Hippocampal formation (tissue), 2 donors: ENCODE measurements around the gene TSHZ2.

ENCODE experiments used
- DNase-seq, 2 donors: peaks; one replicate each; lab custom pipeline; 2025; lab: John Stamatoyannopoulos, UW

Gene TSHZ2

DNA sequence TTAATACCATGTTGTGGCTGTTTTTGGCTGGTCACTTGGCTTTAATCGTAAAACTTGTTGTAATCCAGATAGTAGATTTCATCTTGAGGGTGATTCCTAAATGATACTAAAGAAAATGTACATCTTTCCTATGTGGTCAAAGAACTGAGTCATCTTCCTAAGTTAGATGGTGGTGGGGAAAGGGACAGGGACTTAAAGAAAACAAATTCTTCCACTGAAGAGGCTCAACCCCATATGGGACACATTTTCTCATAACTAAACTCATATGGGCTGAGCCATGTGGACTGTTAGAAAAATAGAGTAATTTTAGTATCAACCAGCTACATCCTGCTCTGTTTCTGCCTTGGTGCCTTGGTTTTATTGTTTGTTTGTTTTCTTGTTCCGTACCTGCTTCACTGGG is 155.8 kb downstream of the TSHZ2 start:
- no peak for DNase-seq

GRCh38 chr20:53129563-53129962 is 157.4 kb downstream of the TSHZ2 start:
- DNase-seq: no peak

DNA sequence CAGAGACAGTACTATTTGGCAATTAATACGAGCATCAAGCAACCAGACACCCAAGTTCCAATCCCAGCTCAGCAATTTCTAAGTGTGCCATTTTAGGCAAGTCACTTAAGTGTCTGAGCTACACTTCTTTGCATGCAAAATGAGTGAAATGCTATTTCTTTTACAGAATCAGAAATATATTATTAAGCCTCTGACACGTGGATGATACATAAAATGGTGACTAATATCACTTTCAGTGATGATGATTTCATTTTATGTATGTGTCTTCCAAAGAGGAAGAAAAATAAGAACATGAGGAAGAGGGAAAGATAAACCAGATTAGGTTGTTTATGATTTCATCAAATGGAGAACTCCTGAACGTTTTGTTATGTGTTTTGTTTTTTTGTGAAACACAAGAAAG is 158.6 kb downstream of the TSHZ2 start:
- no peak for DNase-seq

DNA sequence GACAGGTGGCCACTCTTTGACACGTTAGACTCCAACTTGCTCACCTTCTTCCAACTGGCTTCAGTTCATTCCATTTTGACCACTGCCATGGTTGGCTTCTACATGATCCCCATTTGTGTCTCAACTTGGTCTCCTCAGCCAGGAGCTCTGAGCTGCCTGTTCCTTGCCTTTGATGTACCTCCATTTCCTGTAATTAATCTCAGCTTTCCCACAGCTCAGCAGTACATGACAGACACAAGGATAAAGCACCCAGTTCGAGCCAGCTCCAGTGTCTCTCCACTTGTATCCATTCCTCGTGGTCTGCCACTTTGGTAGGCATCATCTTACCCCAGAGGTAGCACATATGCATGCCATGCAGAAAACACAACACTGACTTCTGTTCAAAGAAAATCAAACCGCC is 161.0 kb downstream of the TSHZ2 start:
- no peak for DNase-seq

DNA sequence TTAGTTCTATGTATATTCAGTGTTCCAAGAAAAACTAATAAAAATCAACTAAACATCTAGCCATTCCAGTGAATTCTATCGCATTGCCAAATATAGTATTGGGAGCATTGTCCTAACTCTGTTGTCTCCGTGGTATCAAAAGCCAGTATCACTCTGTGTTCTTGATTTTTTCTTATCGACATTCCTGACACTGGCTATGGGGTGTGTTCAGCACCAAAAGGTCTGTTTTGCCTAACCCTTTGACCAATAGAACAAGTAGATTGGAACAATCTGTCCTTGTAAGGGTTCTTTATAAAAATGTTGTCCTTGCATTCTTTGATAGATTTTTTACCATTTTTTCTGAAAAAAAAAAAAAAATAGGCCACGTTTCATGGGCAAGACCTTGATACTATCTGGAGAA is 161.5 kb downstream of the TSHZ2 start:
- no peak for DNase-seq

DNA sequence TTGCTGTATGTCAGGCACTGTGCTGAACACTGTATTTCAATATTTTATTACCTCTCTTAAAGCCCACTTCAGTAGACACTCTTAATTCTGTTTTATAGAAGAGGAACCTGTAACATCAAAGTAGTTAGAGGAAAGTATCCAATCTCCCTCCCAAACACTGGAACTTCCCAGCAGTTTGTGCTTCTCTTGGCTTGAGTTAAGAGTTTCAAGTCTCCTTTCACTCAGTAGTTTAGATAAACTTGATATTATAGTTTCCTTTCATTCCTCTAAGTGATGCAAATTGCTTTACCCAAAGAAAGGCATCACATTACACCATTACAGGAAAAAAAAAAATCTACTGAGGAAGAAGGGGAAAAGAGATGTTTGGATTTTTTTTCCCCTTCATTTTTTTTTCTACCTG is 164.3 kb downstream of the TSHZ2 start:
- DNase-seq: no peak

GRCh38 chr20:53138454-53139262 is 166.5 kb downstream of the TSHZ2 start:
- DNase-seq: no peak

DNA sequence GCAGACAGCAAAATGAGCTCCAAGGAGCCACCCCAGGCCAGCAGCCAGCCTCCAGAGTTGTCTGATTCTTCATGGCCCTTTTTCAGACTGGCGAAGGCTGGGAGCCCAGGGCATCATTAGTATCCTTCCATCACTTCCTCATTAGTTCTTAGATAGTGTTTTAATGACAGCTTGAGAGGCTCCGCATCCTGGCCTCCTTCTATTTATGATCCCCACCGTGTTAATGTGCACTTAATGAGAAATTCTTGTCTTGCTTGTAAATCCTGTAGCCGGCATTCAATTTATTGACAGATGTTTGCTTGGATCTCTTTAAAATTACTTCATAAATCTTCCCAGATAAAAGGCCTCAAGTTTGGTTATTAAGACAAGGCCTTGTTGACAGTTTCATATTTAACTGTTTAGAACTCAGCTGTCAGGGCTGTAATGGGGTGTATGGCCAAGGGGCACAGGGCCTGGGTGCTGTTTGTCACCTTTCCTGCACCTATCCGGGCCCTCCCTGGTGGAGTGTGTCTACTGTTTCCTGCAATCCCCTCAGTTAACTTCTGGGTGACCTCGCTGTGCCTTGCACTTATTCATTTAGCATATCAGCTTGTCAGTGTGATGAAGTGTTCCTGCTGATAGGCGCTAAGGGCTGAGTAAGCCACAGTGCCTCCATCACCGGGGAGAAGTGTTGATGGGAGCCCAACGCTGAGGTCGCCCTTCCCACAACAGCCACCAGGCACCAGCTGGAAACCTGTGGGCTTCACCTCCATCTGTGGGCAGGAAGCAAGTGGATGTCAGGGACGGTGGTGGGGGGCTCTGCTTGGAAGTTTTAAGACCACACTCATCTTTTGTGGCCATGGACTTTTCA is 169.3 kb downstream of the TSHZ2 start:
- DNase-seq: no peak

DNA sequence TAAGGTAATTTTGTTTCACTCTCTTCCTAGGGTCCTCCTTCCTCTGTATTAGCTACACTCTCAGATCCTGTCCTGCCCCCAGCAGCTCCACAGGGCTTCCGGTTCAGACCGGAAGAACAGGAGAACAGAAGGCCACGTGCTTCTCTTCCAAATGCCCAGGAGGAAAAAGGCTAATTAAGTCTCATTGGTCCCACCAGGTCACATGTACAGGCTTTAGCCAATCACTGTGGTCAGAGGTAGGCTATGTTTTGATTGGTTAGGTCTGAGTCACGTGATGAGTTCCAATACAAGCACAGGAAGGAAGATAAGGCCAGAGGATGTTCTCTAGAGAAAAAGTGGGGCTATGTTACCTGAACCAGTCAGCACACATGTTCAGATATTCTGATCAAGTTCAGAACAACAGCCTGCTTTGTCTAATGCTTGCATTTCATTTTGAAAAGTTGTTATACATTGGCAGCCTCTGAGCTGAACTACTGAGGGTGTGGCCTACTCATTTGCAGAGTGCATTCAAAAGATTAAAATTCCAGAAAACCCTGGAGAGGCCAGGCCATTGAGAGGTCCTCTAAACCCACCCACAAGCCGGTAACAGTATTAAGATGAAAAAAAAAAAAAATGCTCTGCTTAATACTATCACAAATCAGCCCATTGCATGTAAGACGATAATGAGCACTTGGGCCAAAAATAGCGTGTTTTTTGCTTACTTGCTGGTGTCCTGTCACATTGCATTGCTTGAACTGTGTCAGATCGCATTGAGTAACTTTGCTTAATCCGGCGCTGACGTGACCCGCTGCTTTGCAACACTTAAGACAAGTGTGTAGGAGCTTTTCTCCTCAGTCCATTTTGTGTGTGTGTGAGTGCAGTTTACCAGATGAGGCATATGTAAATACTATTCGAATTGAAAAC is 170.3 kb downstream of the TSHZ2 start:
- no peak for DNase-seq

GRCh38 chr20:53146201-53146891 is 174.2 kb downstream of the TSHZ2 start:
- no peak for DNase-seq

DNA sequence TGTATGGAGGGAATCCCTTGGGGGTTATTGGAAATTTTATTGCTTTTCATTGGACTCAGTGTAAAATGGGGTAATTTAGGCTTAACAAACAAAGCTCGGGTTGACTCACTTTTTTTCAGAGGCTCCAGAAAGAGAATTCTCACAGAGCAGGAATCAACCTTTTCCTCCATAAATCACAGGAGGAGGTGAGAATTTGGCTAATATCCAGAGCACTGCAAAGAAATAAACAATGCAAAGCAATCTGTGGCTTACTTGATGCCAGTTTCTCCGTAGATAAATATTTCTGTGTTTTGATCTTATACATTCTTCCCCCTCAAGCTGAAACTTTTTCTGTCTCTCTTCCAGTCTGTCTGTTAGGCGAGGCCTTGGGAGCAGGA is 176.6 kb downstream of the TSHZ2 start:
- no peak for DNase-seq

DNA sequence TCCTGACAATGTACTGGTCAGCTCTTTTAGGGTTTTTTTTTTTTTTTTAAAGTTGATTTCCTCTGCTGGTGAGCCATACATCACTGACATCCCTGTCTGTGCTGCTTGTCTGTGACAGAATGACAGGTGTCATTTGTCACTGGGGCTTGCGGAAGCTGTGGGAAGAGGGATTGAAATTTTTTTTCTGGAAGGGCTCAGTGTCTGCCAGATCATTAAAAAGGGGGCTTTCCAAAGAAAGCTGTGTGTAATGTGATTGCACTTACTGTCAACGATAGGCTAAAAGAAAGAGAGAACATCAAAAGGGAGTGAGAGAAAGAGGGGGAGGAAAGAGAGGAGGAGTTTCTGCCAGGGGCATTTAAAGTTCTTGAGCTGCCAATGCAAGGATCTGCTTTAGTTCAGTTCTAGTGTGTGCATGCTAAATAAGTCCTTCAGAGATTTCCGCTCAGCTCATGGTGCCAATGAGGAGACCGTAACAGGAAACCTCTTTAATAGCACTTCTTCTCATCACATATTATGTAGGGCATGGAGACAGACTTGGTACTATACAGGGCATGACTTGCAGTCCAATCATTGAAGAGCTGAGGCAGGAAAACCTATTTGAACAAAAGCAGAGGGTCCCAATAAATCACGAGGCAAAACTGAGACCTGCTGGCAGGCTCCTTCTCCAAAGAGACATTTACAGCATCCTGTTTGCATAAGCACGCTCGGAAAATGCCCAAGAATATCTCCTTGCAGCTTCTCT is 177.2 kb downstream of the TSHZ2 start:
- no peak for DNase-seq

- DNase-seq: no peak
Observed at GRCh38 chr20:53149890-53150205, 177.7 kb downstream of the TSHZ2 start.

- DNase-seq: no peak
Observed at GRCh38 chr20:53150532-53150931, 178.4 kb downstream of the TSHZ2 start.

- DNase-seq: no peak
Observed at GRCh38 chr20:53152228-53152627, 180.1 kb downstream of the TSHZ2 start.

DNA sequence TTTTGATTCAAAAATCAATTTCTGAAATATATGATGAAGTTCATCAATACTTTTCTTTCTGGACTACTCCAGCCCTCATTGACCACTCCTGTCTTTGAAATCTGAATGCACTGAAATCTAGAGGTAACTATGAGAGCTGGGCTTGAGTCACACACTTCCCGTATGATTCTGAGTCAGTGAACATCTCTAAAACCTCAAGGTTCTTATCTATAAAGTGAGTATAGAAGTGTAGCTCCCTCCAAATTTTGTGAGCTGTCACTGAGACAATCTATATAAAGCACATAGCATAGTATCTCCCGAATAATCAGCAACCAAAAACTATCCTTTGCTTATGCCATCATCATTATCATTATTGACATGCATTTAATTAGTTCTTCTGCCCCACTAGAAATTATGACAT is 182.4 kb downstream of the TSHZ2 start:
- DNase-seq: no peak

DNA sequence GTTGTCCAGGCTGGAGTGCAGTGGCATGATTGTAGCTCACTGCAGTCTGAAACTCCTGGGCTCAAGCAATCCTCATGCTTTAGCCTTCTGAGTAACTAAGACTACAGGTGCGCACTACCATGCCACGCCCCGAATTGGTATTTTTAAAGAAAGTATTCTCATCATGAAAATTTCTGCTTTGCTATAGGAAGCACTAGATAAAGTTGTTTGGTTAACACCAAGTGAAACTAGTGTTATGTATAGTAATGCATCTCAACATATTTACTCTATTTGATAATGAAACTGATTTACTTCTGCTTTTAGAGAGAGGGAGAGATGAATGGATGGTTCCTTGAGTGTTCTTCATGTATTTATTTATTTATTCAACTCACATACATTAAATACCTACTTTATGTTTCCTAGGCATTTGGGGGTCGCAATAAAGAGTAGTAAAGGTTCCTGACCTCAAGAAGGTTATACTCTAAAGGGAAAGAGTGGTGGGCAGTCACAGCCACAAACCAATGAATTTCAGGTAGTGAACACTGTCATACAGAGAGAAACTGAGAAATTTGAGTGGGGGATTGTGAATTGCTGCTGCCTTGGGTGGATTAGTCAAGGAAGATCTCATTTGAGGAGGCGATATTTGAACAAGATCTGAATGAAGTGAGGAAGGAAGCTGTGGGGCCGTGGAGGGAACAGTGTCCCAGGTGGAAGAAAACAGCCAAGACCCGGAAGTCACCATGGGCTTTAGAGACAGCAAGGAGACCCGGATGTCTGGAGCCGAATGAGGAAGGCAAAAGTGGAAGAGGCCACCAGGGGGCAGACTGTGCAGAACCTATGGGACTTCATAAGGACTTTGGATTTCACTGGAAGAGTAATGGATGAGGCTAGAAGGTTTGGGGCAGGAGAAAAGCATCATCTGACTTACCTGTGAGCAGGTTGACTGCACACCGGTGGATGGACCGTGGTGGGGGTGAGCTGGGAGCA is 185.6 kb downstream of the TSHZ2 start:
- DNase-seq: no peak

DNA sequence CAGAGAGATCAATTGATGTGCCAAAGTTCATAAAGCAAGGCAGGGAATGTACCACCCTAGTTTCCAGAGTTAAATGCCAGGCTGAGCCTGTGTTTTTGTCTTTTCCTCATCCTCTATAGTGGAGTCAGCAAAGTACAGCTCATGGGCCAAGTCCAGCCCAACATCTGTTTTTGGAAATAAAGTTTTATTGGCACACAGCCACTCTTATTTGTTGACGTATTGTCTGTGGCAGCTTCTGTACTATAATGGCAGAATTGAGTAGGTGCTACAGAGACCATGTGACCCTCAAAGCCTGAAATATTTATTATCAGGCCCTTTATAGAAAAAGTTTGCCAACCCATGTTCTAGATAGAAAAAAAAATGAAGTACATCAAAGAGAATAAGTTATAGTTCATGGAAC is 187.0 kb downstream of the TSHZ2 start:
- DNase-seq: no peak

- no peak for DNase-seq
Observed at GRCh38 chr20:53161073-53161472, 188.9 kb downstream of the TSHZ2 start.

GRCh38 chr20:53161473-53161872 is 189.3 kb downstream of the TSHZ2 start:
- no peak for DNase-seq
